GM12878 (cell line): ENCODE data around the gene URB1. TPM values are rescaled to one million over a fixed set of nuclear protein-coding genes. Genes with fewer than 3 reads are reported as not detected.

Source experiments
- ATAC-seq: fragments of 200-7000 bp; cut with Tn5 transposase; 3 replicates; pipeline ENCODE4 v1.9.1; 2020; ENCODE audit warnings: mild to moderate bottlenecking, moderate library complexity
- BruUV-seq: library from RNA; stranded (reverse); fragments of 400-500 nt; replicated peaks from 2 replicates; lab custom pipeline; 2021; lab: Mats Ljungman, UMichigan
- CTCF ChIA-PET: fragments of 300-600 bp; sonication (Branson Sonifier 250); formaldehyde crosslinking; extraction: SDS; loops from one replicate; lab custom pipeline; 2021; ENCODE audit warnings: inconsistent platforms; lab: Yijun Ruan, JAX
- POLR2A ChIA-PET: fragments of 350-600 bp; formaldehyde crosslinking; extraction: SDS; loops from one replicate; lab custom pipeline; 2021; ENCODE audit warnings: inconsistent platforms; lab: Charles Lee
- RAD21 ChIA-PET: fragments of 300-600 bp; sonication (Branson Sonifier 250); formaldehyde crosslinking; loops from one replicate; lab custom pipeline; 2023; ENCODE audit warnings: antibody characterized with exemption; ENCODE audit not compliant: unreplicated experiment; lab: Charles Lee
- SMC1A ChIA-PET: fragments of 300-600 bp; sonication (Branson Sonifier 250); formaldehyde crosslinking; loops from one replicate; lab custom pipeline; 2023; ENCODE audit not compliant: unreplicated experiment, uncharacterized antibody; lab: Charles Lee
- DNase-seq: peaks from one replicate; pipeline ENCODE4 v3.0.0-alpha.2; 2011; ENCODE audit warnings: low read depth, low spot score
- FAIRE-seq: peaks from 3 replicates; lab custom pipeline; 2011; peaks lifted over from hg19 to GRCh38; lab: Jason Lieb, UNC
- H2AFZ ChIP-seq: 2 replicates; pipeline ENCODE4 v1.6.0; 2011; ENCODE audit warnings: low read depth, low read length, control low read depth; ENCODE audit not compliant: control insufficient read depth
- H3K27ac ChIP-seq: 2 replicates; pipeline ENCODE4 v1.5.1; 2011; ENCODE audit warnings: control low read depth; ENCODE audit not compliant: control insufficient read depth, insufficient read depth
- H3K27me3 ChIP-seq, 2 experiments: replicated peaks in 1 of 2; 2 replicates each; pipeline versions ENCODE4 v1.6.0 to v1.6.1; 2011; ENCODE audit warnings: low read length in 1 of 2; ENCODE audit not compliant: control insufficient read depth in 2 of 2, insufficient read depth in 2 of 2
- H3K36me3 ChIP-seq, 2 experiments: 2 replicates each; pipeline ENCODE4 v1.5.1; 2011; ENCODE audit warnings: low read length in 1 of 2; ENCODE audit not compliant: control insufficient read depth in 2 of 2, insufficient read depth in 2 of 2
- H3K4me1 ChIP-seq: 2 replicates; pipeline ENCODE4 v1.6.1; 2011; ENCODE audit warnings: mild to moderate bottlenecking, low read length, moderate library complexity, mixed read lengths; ENCODE audit not compliant: control insufficient read depth, insufficient read depth
- H3K4me2 ChIP-seq: 2 replicates; pipeline ENCODE4 v1.6.0; 2011; ENCODE audit warnings: control low read depth; ENCODE audit not compliant: control insufficient read depth, insufficient read depth
- H3K4me3 ChIP-seq: fragments of 200-600 bp; sonication (generic); 2 replicates; pipeline ENCODE4 v1.5.1; 2016
- H3K79me2 ChIP-seq: 2 replicates; pipeline ENCODE4 v1.6.0; 2011; ENCODE audit warnings: low read length; ENCODE audit not compliant: control insufficient read depth, insufficient read depth
- H3K9ac ChIP-seq: 2 replicates; pipeline ENCODE4 v1.8.0; 2011; ENCODE audit warnings: low read length, control low read depth, mixed read lengths; ENCODE audit not compliant: control insufficient read depth, insufficient read depth
- H3K9me3 ChIP-seq: replicated peaks from 3 replicates; pipeline ENCODE4 v1.5.1; 2011; ENCODE audit warnings: mild to moderate bottlenecking, low read length; ENCODE audit not compliant: control insufficient read depth, insufficient read depth
- H4K20me1 ChIP-seq: 2 replicates; pipeline ENCODE4 v1.6.0; 2011; ENCODE audit not compliant: control insufficient read depth, insufficient read depth
- BACH1 ChIP-seq: fragments of 450-650 bp; IDR thresholded peaks from 2 replicates; pipeline ENCODE4 v1.6.1; 2017; ENCODE audit warnings: mild to moderate bottlenecking, borderline replicate concordance
- BCL3 ChIP-seq: IDR thresholded peaks from 2 replicates; pipeline ENCODE4 v1.6.1; 2011; ENCODE audit warnings: borderline replicate concordance, low read depth, mild to moderate bottlenecking, moderate library complexity, low read length; ENCODE audit not compliant: insufficient read depth, poor library complexity, severe bottlenecking
- ELK1 ChIP-seq: IDR thresholded peaks from 2 replicates; pipeline ENCODE4 v1.6.1; 2012; ENCODE audit warnings: low read depth, low read length, improper control_type of control experiment
- GABPA ChIP-seq: IDR thresholded peaks from 2 replicates; pipeline ENCODE4 v1.6.1; 2014; ENCODE audit warnings: antibody characterized with exemption, low read depth, mild to moderate bottlenecking, inconsistent platforms
- MTA3 ChIP-seq: IDR thresholded peaks from 2 replicates; pipeline ENCODE4 v1.6.1; 2012; ENCODE audit warnings: low read length, inconsistent platforms, borderline replicate concordance
- NFIC ChIP-seq: IDR thresholded peaks from 2 replicates; pipeline ENCODE4 v1.6.1; 2012; ENCODE audit warnings: low read depth, mild to moderate bottlenecking, inconsistent platforms, low read length, moderate library complexity
- RCOR1 ChIP-seq: conservative IDR thresholded peaks from 2 replicates; pipeline ENCODE4 v1.6.1; 2012; ENCODE audit warnings: low read depth, low read length, improper control_type of control experiment
- REST ChIP-seq: IDR thresholded peaks from 2 replicates; pipeline ENCODE4 v1.6.1; 2012; ENCODE audit warnings: mild to moderate bottlenecking, low read depth, low read length
- SKIL ChIP-seq: fragments of 450-650 bp; IDR thresholded peaks from 2 replicates; pipeline ENCODE4 v1.6.1; 2017; ENCODE audit warnings: mild to moderate bottlenecking, low read depth, inconsistent platforms; ENCODE audit not compliant: poor library complexity, severe bottlenecking
- WRNIP1 ChIP-seq: IDR thresholded peaks from 2 replicates; pipeline ENCODE4 v1.6.1; 2011; ENCODE audit warnings: low read depth, low read length, improper control_type of control experiment, borderline replicate concordance
- ZNF384 ChIP-seq: IDR thresholded peaks from 2 replicates; pipeline ENCODE4 v1.6.1; 2012; ENCODE audit warnings: low read depth, mild to moderate bottlenecking, low read length, improper control_type of control experiment, borderline replicate concordance
- WGBS: methylation state at CpG from one replicate; pipeline ENCODE4 v1.1.6; 2016; ENCODE audit warnings: low lambda C conversion rate; ENCODE audit not compliant: insufficient replicate concordance, insufficient coverage; ENCODE audit errors: missing lambda C conversion rate; 5-methylcytosine and 5-hydroxymethylcytosine counted together
- in situ Hi-C: fragments of 300-500 bp; cut with MboI; formaldehyde crosslinking; loops from 9 replicates; pipeline ENCODE4 v1.14.3; 2018; ENCODE audit warnings: mixed read lengths
- intact Hi-C: fragments of 100-400 bp; cut with micrococcal nuclease; formaldehyde crosslinking; loops from one replicate; pipeline ENCODE4 v1.14.2; 2022; ENCODE audit not compliant: unreplicated experiment
- polyA plus RNA-seq, 11 experiments: library from polyadenylated mRNA; depleted of rRNA in 4 of 11; unstranded in 6 of 11; stranded (reverse) in 5 of 11; fragments of >200 nt; fragmentation: Nextera tagmentation in 4 of 11; fragmentation: Illumina TruSeq in 1 of 11; extraction: Ambion mirVana in 4 of 11; extraction: Trizol in 1 of 11; gene quantifications; 1 replicate in 1 of 11; 2 replicates in 10 of 11; pipeline versions ENCODE4 v1.2.1 to v1.2.3, GENCODE V29; 2011 to 2016; ENCODE audit warnings: inconsistent platforms in 2 of 11, missing spikeins in 2 of 11, low read depth in 1 of 11
- total RNA-seq, 4 experiments: library from RNA; depleted of rRNA in 3 of 4; stranded (reverse); fragments of >200 nt in 3 of 4; fragmentation: Illumina TruSeq in 1 of 4; extraction: Trizol in 1 of 4; gene quantifications; 2 replicates each; pipeline versions ENCODE4 v1.2.1 to v1.2.3, GENCODE V29; 2013 to 2021

The URB1 gene
- total and polyA plus RNA-seq, 10 of the 15 experiments (the other 5 are each of a cell fraction or from before 2014, with no cell fraction given) = 0.56 to 23.2 (median 8.9) TPM

- TF ChIP-seq ELK1 = no peak
- no peak for TF ChIP-seq ZNF384
- TF ChIP-seq BCL3 = no peak
- no peak for TF ChIP-seq BACH1
- TF ChIP-seq GABPA = no peak
- TF ChIP-seq MTA3 = no peak
- TF ChIP-seq, all 136 proteins: peak for 0
These were observed 25.3 kb upstream of the URB1 start (continued) for GRCh38 chr21:32418146-32418545.

- ChIA-PET POLR2A (no interaction called here), SMC1A (interaction anchor here (1.6 kb wide), 1 partner anchor 14 kb away, joined by 3 read pairs; no protein-coding TSS in a partner anchor)
- intact Hi-C loops = no loop called here
- no peak for TF ChIP-seq SKIL
- no peak for TF ChIP-seq REST
- no peak for TF ChIP-seq NFIC
- no peak for TF ChIP-seq WRNIP1
- no peak for TF ChIP-seq RCOR1
These were observed 22.9 kb upstream of the URB1 start for GRCh38 chr21:32415451-32416398.

More at GRCh38 chr21:32415451-32416398, 22.9 kb upstream of the URB1 start:
- ChIA-PET RAD21 (no interaction called here), CTCF (interaction anchor here (0.5 kb wide), 1 partner anchor 732 kb away, joined by 4 read pairs; no protein-coding TSS in a partner anchor)
- Histone ChIP-seq H3K27ac (no peak overlapping the region), H3K9ac (no peak overlapping the region), H3K36me3 (no peaks in the 10 kb centered on the region), H4K20me1 (no peaks in the 10 kb centered on the region), H3K4me1 (no peaks in the 10 kb centered on the region), H3K9me3 (no peaks in the 10 kb centered on the region), H3K4me3 (no peak overlapping the region), H3K4me2 (no peak overlapping the region), H3K27me3 (peaks cover 3 to 5% of the 10 kb centered on the region in 2 experiments; a peak in 2 of 4 replicates), H3K79me2 (no peaks in the 10 kb centered on the region), H2AFZ (no peak overlapping the region)
- 33% methylated on average over 10 of the region's 11 CpGs for WGBS
- no peak for ATAC-seq
- in situ Hi-C loops = no loop called here
- no peak for FAIRE-seq
- no peak for DNase-seq
- BruUV-seq = no TSS peak
